GM12878 (cell line): Measurements from ENCODE around the gene KEL. TPM values are rescaled to one million over a fixed set of nuclear protein-coding genes. Genes with fewer than 3 reads are reported as not detected.

Experiments
- ATAC-seq: fragments of 200-7000 bp; cut with Tn5 transposase; 3 replicates; pipeline ENCODE4 v1.9.1; 2020; ENCODE audit warnings: mild to moderate bottlenecking, moderate library complexity
- BruUV-seq: library from RNA; stranded (reverse); fragments of 400-500 nt; replicated peaks from 2 replicates; lab custom pipeline; 2021; lab: Mats Ljungman, UMichigan
- CTCF ChIA-PET: fragments of 300-600 bp; sonication (Branson Sonifier 250); formaldehyde crosslinking; extraction: SDS; loops from one replicate; lab custom pipeline; 2021; ENCODE audit warnings: inconsistent platforms; lab: Yijun Ruan, JAX
- POLR2A ChIA-PET: fragments of 350-600 bp; formaldehyde crosslinking; extraction: SDS; loops from one replicate; lab custom pipeline; 2021; ENCODE audit warnings: inconsistent platforms; lab: Charles Lee
- RAD21 ChIA-PET: fragments of 300-600 bp; sonication (Branson Sonifier 250); formaldehyde crosslinking; loops from one replicate; lab custom pipeline; 2023; ENCODE audit warnings: antibody characterized with exemption; ENCODE audit not compliant: unreplicated experiment; lab: Charles Lee
- SMC1A ChIA-PET: fragments of 300-600 bp; sonication (Branson Sonifier 250); formaldehyde crosslinking; loops from one replicate; lab custom pipeline; 2023; ENCODE audit not compliant: unreplicated experiment, uncharacterized antibody; lab: Charles Lee
- DNase-seq: peaks from one replicate; pipeline ENCODE4 v3.0.0-alpha.2; 2011; ENCODE audit warnings: low read depth, low spot score
- FAIRE-seq: peaks from 3 replicates; lab custom pipeline; 2011; peaks lifted over from hg19 to GRCh38; lab: Jason Lieb, UNC
- H2AFZ ChIP-seq: 2 replicates; pipeline ENCODE4 v1.6.0; 2011; ENCODE audit warnings: low read depth, low read length, control low read depth; ENCODE audit not compliant: control insufficient read depth
- H3K27ac ChIP-seq: 2 replicates; pipeline ENCODE4 v1.5.1; 2011; ENCODE audit warnings: control low read depth; ENCODE audit not compliant: control insufficient read depth, insufficient read depth
- H3K27me3 ChIP-seq, 2 experiments: replicated peaks in 1 of 2; 2 replicates each; pipeline versions ENCODE4 v1.6.0 to v1.6.1; 2011; ENCODE audit warnings: low read length in 1 of 2; ENCODE audit not compliant: control insufficient read depth in 2 of 2, insufficient read depth in 2 of 2
- H3K36me3 ChIP-seq, 2 experiments: 2 replicates each; pipeline ENCODE4 v1.5.1; 2011; ENCODE audit warnings: low read length in 1 of 2; ENCODE audit not compliant: control insufficient read depth in 2 of 2, insufficient read depth in 2 of 2
- H3K4me1 ChIP-seq: 2 replicates; pipeline ENCODE4 v1.6.1; 2011; ENCODE audit warnings: mild to moderate bottlenecking, low read length, moderate library complexity, mixed read lengths; ENCODE audit not compliant: control insufficient read depth, insufficient read depth
- H3K4me2 ChIP-seq: 2 replicates; pipeline ENCODE4 v1.6.0; 2011; ENCODE audit warnings: control low read depth; ENCODE audit not compliant: control insufficient read depth, insufficient read depth
- H3K4me3 ChIP-seq: fragments of 200-600 bp; sonication (generic); 2 replicates; pipeline ENCODE4 v1.5.1; 2016
- H3K79me2 ChIP-seq: 2 replicates; pipeline ENCODE4 v1.6.0; 2011; ENCODE audit warnings: low read length; ENCODE audit not compliant: control insufficient read depth, insufficient read depth
- H3K9ac ChIP-seq: 2 replicates; pipeline ENCODE4 v1.8.0; 2011; ENCODE audit warnings: low read length, control low read depth, mixed read lengths; ENCODE audit not compliant: control insufficient read depth, insufficient read depth
- H3K9me3 ChIP-seq: replicated peaks from 3 replicates; pipeline ENCODE4 v1.5.1; 2011; ENCODE audit warnings: mild to moderate bottlenecking, low read length; ENCODE audit not compliant: control insufficient read depth, insufficient read depth
- H4K20me1 ChIP-seq: 2 replicates; pipeline ENCODE4 v1.6.0; 2011; ENCODE audit not compliant: control insufficient read depth, insufficient read depth
- MEF2A ChIP-seq: IDR thresholded peaks from 2 replicates; pipeline ENCODE4 v1.6.1; 2011; ENCODE audit warnings: low read depth, mild to moderate bottlenecking, low read length, moderate library complexity; ENCODE audit not compliant: insufficient read depth
- MTA2 ChIP-seq: fragments of 450-650 bp; IDR thresholded peaks from 2 replicates; pipeline ENCODE4 v1.6.1; 2016; ENCODE audit warnings: low read depth, mild to moderate bottlenecking, moderate library complexity
- RUNX3 ChIP-seq: IDR thresholded peaks from 2 replicates; pipeline ENCODE4 v1.6.1; 2012; ENCODE audit warnings: low read length, inconsistent platforms
- SMAD5 ChIP-seq: IDR thresholded peaks from 2 replicates; pipeline ENCODE4 v1.6.1; 2016; ENCODE audit warnings: antibody characterized with exemption, low read depth
- SMARCA5 ChIP-seq: fragments of 450-650 bp; IDR thresholded peaks from 2 replicates; pipeline ENCODE4 v1.6.1; 2017; ENCODE audit warnings: mild to moderate bottlenecking
- SP1 ChIP-seq: IDR thresholded peaks from one replicate; pipeline ENCODE4 v1.6.1; 2011; ENCODE audit warnings: low read depth, low read length
- SREBF1 ChIP-seq: IDR thresholded peaks from 2 replicates; pipeline ENCODE4 v1.6.1; 2012; ENCODE audit warnings: mild to moderate bottlenecking, low read length
- WGBS: methylation state at CpG from one replicate; pipeline ENCODE4 v1.1.6; 2016; ENCODE audit warnings: low lambda C conversion rate; ENCODE audit not compliant: insufficient replicate concordance, insufficient coverage; ENCODE audit errors: missing lambda C conversion rate; 5-methylcytosine and 5-hydroxymethylcytosine counted together
- in situ Hi-C: fragments of 300-500 bp; cut with MboI; formaldehyde crosslinking; loops from 9 replicates; pipeline ENCODE4 v1.14.3; 2018; ENCODE audit warnings: mixed read lengths
- intact Hi-C: fragments of 100-400 bp; cut with micrococcal nuclease; formaldehyde crosslinking; loops from one replicate; pipeline ENCODE4 v1.14.2; 2022; ENCODE audit not compliant: unreplicated experiment
- polyA plus RNA-seq, 11 experiments: library from polyadenylated mRNA; depleted of rRNA in 4 of 11; unstranded in 6 of 11; stranded (reverse) in 5 of 11; fragments of >200 nt; fragmentation: Nextera tagmentation in 4 of 11; fragmentation: Illumina TruSeq in 1 of 11; extraction: Ambion mirVana in 4 of 11; extraction: Trizol in 1 of 11; gene quantifications; 1 replicate in 1 of 11; 2 replicates in 10 of 11; pipeline versions ENCODE4 v1.2.1 to v1.2.3, GENCODE V29; 2011 to 2016; ENCODE audit warnings: inconsistent platforms in 2 of 11, missing spikeins in 2 of 11, low read depth in 1 of 11
- total RNA-seq, 4 experiments: library from RNA; depleted of rRNA in 3 of 4; stranded (reverse); fragments of >200 nt in 3 of 4; fragmentation: Illumina TruSeq in 1 of 4; extraction: Trizol in 1 of 4; gene quantifications; 2 replicates each; pipeline versions ENCODE4 v1.2.1 to v1.2.3, GENCODE V29; 2013 to 2021
- TF ChIP-seq, protein P1 (sequence below): IDR thresholded peaks from 2 replicates; pipeline ENCODE4 v1.6.1; 2011; ENCODE audit warnings: low read depth, low read length, improper control_type of control experiment, borderline replicate concordance
- TF ChIP-seq, protein P2 (sequence below): fragments of 450-650 bp; IDR thresholded peaks from 2 replicates; pipeline ENCODE4 v1.6.1; 2016; ENCODE audit warnings: mild to moderate bottlenecking, moderate library complexity, borderline replicate concordance

KEL gene
- total and polyA plus RNA-seq, 10 of the 15 experiments (the other 5 are each of a cell fraction or from before 2014, with no cell fraction given), result 0.10 to 0.73 (median 0.23) TPM; not detected in 2

DNA sequence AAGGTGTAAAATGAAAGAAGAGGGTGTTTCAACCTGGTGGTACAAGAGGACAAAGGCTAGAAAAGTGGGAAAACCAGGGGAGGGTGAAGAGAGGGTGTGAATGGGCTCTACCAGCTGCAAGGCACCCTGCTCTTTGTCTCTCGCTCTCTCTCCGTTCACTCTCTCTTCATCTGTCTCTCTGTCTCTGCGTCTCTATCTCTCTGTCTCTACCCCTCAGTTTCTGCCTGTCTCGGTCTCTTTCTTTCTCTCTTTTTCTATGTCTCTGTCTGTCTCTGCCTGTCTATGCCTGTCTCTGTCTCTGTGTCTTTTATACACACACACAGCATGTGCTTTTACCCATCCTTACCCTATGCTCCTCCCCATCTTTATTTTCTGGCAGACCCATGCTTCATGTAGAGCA, 23.6 kb downstream of the KEL start:
- ChIA-PET RAD21 (no interaction called here), SMC1A (no interaction called here), POLR2A (no interaction called here), CTCF (no interaction called here)
- no TSS peak for BruUV-seq
- H3K9me3 ChIP-seq, result no peaks in the 10 kb centered on the region; the same call in 2 of the 3 replicates
- in situ Hi-C loops (no loop called here), intact Hi-C loops (no loop called here)
- no peaks in the 10 kb centered on the region; a peak in 1 of 4 replicates for H3K27me3 ChIP-seq
- no peaks in the 10 kb centered on the region for H3K79me2 ChIP-seq
- H3K4me1 ChIP-seq, result no peaks in the 10 kb centered on the region
- DNase-seq (no peak), FAIRE-seq (no peak), ATAC-seq (no peak)
- H3K4me3 ChIP-seq, result no peak overlapping the region
- no peak overlapping the region for H3K27ac ChIP-seq
- no peaks in the 10 kb centered on the region for H4K20me1 ChIP-seq
- no peaks in the 10 kb centered on the region for H3K36me3 ChIP-seq
- 85% methylated on average over 4 of the region's 4 CpGs for WGBS
- TF ChIP-seq SMARCA5 (no peak), SP1 (no peak), SMAD5 (no peak), SREBF1 (no peak), MEF2A (no peak), RUNX3 (no peak), MTA2 (no peak)
- TF ChIP-seq, protein P1, sequence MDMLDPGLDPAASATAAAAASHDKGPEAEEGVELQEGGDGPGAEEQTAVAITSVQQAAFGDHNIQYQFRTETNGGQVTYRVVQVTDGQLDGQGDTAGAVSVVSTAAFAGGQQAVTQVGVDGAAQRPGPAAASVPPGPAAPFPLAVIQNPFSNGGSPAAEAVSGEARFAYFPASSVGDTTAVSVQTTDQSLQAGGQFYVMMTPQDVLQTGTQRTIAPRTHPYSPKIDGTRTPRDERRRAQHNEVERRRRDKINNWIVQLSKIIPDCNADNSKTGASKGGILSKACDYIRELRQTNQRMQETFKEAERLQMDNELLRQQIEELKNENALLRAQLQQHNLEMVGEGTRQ, result no peak
- TF ChIP-seq, protein P2, sequence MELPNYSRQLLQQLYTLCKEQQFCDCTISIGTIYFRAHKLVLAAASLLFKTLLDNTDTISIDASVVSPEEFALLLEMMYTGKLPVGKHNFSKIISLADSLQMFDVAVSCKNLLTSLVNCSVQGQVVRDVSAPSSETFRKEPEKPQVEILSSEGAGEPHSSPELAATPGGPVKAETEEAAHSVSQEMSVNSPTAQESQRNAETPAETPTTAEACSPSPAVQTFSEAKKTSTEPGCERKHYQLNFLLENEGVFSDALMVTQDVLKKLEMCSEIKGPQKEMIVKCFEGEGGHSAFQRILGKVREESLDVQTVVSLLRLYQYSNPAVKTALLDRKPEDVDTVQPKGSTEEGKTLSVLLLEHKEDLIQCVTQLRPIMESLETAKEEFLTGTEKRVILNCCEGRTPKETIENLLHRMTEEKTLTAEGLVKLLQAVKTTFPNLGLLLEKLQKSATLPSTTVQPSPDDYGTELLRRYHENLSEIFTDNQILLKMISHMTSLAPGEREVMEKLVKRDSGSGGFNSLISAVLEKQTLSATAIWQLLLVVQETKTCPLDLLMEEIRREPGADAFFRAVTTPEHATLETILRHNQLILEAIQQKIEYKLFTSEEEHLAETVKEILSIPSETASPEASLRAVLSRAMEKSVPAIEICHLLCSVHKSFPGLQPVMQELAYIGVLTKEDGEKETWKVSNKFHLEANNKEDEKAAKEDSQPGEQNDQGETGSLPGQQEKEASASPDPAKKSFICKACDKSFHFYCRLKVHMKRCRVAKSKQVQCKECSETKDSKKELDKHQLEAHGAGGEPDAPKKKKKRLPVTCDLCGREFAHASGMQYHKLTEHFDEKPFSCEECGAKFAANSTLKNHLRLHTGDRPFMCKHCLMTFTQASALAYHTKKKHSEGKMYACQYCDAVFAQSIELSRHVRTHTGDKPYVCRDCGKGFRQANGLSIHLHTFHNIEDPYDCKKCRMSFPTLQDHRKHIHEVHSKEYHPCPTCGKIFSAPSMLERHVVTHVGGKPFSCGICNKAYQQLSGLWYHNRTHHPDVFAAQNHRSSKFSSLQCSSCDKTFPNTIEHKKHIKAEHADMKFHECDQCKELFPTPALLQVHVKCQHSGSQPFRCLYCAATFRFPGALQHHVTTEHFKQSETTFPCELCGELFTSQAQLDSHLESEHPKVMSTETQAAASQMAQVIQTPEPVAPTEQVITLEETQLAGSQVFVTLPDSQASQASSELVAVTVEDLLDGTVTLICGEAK, result no peak
- no peak overlapping the region for H3K9ac ChIP-seq
- no peak overlapping the region for H3K4me2 ChIP-seq
- H2AFZ ChIP-seq, result no peak overlapping the region
